Keratinocyte (primary cell): Measurements from ENCODE around the gene CNTLN. TPM values are rescaled to one million over a fixed set of nuclear protein-coding genes. Genes with fewer than 3 reads are reported as not detected.

Experiments
- DNase-seq: peaks from one replicate; pipeline ENCODE4 v3.0.0-alpha.2; 2011; ENCODE audit warnings: low read depth, missing footprints, low spot score
- FAIRE-seq: peaks from 2 replicates; lab custom pipeline; 2011; peaks lifted over from hg19 to GRCh38; lab: Jason Lieb, UNC
- H2AFZ ChIP-seq: 2 replicates; pipeline ENCODE4 v1.6.0; 2012; ENCODE audit warnings: low read length, control low read depth, inconsistent platforms; ENCODE audit not compliant: control insufficient read depth
- H3K27ac ChIP-seq: 2 replicates; pipeline ENCODE4 v1.5.1; 2011; ENCODE audit warnings: low read length; ENCODE audit not compliant: control insufficient read depth, insufficient read depth
- H3K27me3 ChIP-seq: 3 replicates; pipeline ENCODE4 v1.6.0; 2011; ENCODE audit warnings: low read length; ENCODE audit not compliant: control insufficient read depth, insufficient read depth; ENCODE audit errors: extremely low read depth
- H3K36me3 ChIP-seq, 2 experiments: 2 replicates in 1 of 2; 3 replicates in 1 of 2; pipeline ENCODE4 v1.5.1; 2011; ENCODE audit warnings: low read length in 2 of 2, mild to moderate bottlenecking in 1 of 2; ENCODE audit not compliant: control insufficient read depth in 2 of 2, insufficient read depth in 2 of 2; ENCODE audit errors: extremely low read depth in 1 of 2
- H3K4me1 ChIP-seq: 3 replicates; pipeline ENCODE4 v1.5.1; 2011; ENCODE audit warnings: low read length; ENCODE audit not compliant: control insufficient read depth, insufficient read depth; ENCODE audit errors: extremely low read depth
- H3K4me2 ChIP-seq: 3 replicates; pipeline ENCODE4 v1.6.0; 2011; ENCODE audit warnings: low read depth, low read length; ENCODE audit not compliant: control insufficient read depth, insufficient read depth; ENCODE audit errors: extremely low read depth
- H3K4me3 ChIP-seq, 3 experiments: fragments of 200-600 bp in 1 of 3; sonication (generic) in 1 of 3; 2 replicates in 2 of 3; 3 replicates in 1 of 3; pipeline ENCODE4 v1.5.1; 2011 to 2016; ENCODE audit warnings: low read length in 3 of 3, mild to moderate bottlenecking in 3 of 3, control low read depth in 2 of 3, inconsistent platforms in 1 of 3, low read depth in 1 of 3, mixed read lengths in 1 of 3, mixed run types in 1 of 3, moderate library complexity in 1 of 3; ENCODE audit not compliant: control insufficient read depth in 2 of 3, insufficient read depth in 2 of 3; ENCODE audit errors: extremely low read depth in 1 of 3
- H3K79me2 ChIP-seq: 2 replicates; pipeline ENCODE4 v1.6.0; 2012; ENCODE audit warnings: low read length; ENCODE audit not compliant: control insufficient read depth, insufficient read depth
- H3K9ac ChIP-seq: 3 replicates; pipeline ENCODE4 v1.6.0; 2011; ENCODE audit warnings: low read length; ENCODE audit not compliant: control insufficient read depth, insufficient read depth; ENCODE audit errors: extremely low read depth
- H3K9me1 ChIP-seq: 3 replicates; pipeline ENCODE4 v1.6.0; 2011; ENCODE audit warnings: low read length; ENCODE audit not compliant: control insufficient read depth, insufficient read depth; ENCODE audit errors: extremely low read depth
- H3K9me3 ChIP-seq: 2 replicates; pipeline ENCODE4 v1.5.1; 2012; ENCODE audit warnings: low read depth, low read length; ENCODE audit not compliant: control insufficient read depth
- H4K20me1 ChIP-seq: 3 replicates; pipeline ENCODE4 v1.6.0; 2011; ENCODE audit warnings: low read length; ENCODE audit not compliant: control insufficient read depth, insufficient read depth; ENCODE audit errors: extremely low read depth
- EZH2 ChIP-seq: IDR thresholded peaks from one replicate; pipeline ENCODE4 v1.6.1; 2012; ENCODE audit warnings: inconsistent platforms, mild to moderate bottlenecking, low read length, moderate library complexity
- dilution Hi-C: fragments of 300-500 bp; cut with MboI; formaldehyde crosslinking; loops from one replicate; pipeline ENCODE4 v1.7.0; 2020; ENCODE audit warnings: low sequenced_read_pairs; ENCODE audit not compliant: extremely low pct_ligation_motif_present
- polyA plus RNA-seq, 5 experiments: library from polyadenylated mRNA; depleted of rRNA in 3 of 5; stranded (reverse) in 3 of 5; stranded (forward) in 1 of 5; unstranded in 1 of 5; fragments of >200 nt; gene quantifications; 1 replicate in 1 of 5; 2 replicates in 3 of 5; 3 replicates in 1 of 5; pipeline versions ENCODE4 v1.2.1 to v1.2.3, GENCODE V29; 2011 to 2012; ENCODE audit warnings: missing spikeins in 2 of 5, low read depth in 1 of 5, low replicate concordance in 1 of 5
- TF ChIP-seq, protein P1 (sequence below), 3 experiments: IDR thresholded peaks in 1 of 3; conservative IDR thresholded peaks in 1 of 3; optimal IDR thresholded peaks in 1 of 3; 2 replicates in 2 of 3; 3 replicates in 1 of 3; pipeline versions ENCODE3 to v1.5.1; 2011; ENCODE audit warnings: low read length in 3 of 3, mild to moderate bottlenecking in 3 of 3, moderate library complexity in 2 of 3, control low read depth in 1 of 3, inconsistent platforms in 1 of 3; ENCODE audit not compliant: insufficient read depth in 2 of 3; ENCODE audit errors: extremely low read depth in 1 of 3

The CNTLN gene
- polyA plus RNA-seq, 1 donor (not counting 4 experiments of a cell fraction or from before 2014, with no cell fraction given) = 2.4 TPM

DNA sequence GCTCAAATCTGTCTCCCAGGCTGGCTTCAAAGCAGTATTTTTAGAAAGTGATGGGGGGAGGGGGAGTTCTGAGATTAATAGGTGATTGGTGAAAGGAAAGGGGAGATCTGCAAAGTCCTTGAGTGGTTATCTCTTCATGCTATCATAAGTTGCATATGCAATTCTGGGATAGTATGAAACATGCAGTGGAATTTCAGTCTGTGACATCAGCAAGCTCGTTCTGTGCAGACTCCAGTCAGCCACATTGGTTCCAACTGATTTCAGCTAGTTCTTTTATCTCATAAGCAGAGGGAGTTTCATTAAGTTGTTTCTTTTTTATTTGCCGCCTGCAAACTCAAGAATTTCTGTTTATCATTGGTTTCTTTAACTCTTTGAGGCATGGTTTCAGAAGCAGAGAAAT lies 263.5 kb downstream of the CNTLN start:
- H3K27me3 ChIP-seq = no peaks in the 10 kb centered on the region
- H3K27ac ChIP-seq = no peak overlapping the region
- no peak overlapping the region for H3K9ac ChIP-seq
- no peak overlapping the region for H2AFZ ChIP-seq
- no peak for FAIRE-seq
- dilution Hi-C loops = no loop called here
- no peaks in the 10 kb centered on the region for H4K20me1 ChIP-seq
- no peaks in the 10 kb centered on the region for H3K79me2 ChIP-seq
- H3K9me1 ChIP-seq = no peaks in the 10 kb centered on the region
- no peaks in the 10 kb centered on the region for H3K9me3 ChIP-seq
- no peak overlapping the region for H3K4me2 ChIP-seq
- no peaks in the 10 kb centered on the region for H3K36me3 ChIP-seq
- peaks cover 3% of the 10 kb centered on the region for H3K4me1 ChIP-seq
- H3K4me3 ChIP-seq = no peak overlapping the region
- DNase-seq = no peak
- TF ChIP-seq, protein P1, sequence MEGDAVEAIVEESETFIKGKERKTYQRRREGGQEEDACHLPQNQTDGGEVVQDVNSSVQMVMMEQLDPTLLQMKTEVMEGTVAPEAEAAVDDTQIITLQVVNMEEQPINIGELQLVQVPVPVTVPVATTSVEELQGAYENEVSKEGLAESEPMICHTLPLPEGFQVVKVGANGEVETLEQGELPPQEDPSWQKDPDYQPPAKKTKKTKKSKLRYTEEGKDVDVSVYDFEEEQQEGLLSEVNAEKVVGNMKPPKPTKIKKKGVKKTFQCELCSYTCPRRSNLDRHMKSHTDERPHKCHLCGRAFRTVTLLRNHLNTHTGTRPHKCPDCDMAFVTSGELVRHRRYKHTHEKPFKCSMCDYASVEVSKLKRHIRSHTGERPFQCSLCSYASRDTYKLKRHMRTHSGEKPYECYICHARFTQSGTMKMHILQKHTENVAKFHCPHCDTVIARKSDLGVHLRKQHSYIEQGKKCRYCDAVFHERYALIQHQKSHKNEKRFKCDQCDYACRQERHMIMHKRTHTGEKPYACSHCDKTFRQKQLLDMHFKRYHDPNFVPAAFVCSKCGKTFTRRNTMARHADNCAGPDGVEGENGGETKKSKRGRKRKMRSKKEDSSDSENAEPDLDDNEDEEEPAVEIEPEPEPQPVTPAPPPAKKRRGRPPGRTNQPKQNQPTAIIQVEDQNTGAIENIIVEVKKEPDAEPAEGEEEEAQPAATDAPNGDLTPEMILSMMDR (optimal IDR thresholded peaks at IDR 0.05 in 1 of 3, IDR thresholded peaks at IDR 0.05 in 1 of 3, conservative IDR thresholded peaks at IDR 0.05 in 1 of 3; ENCODE audit: extremely low read depth in 1 of 3, insufficient read depth in 2 of 3, low read length in 3 of 3) = no peak
- TF ChIP-seq EZH2 = no peak

DNA sequence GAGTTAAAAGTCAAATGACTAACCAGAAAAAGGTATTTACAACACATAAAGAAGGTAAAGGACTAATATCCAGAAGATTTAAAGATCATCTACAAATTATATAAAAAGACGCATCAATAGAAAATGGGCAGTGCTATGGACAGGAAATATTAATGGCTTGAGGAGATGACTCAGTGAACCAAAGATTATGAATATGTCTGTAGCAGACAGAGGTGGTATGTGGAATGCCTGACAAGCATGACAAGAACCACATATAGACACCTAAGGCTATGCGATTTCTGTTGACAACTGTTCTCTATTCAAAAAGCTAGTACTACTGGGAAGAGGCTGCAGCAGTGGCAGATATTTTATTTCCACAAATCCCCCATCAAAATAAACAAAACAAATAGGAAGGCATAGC lies 267.0 kb downstream of the CNTLN start:
- Histone ChIP-seq H3K79me2 (no peaks in the 10 kb centered on the region), H3K4me3 (no peak overlapping the region), H3K27me3 (no peaks in the 10 kb centered on the region), H3K4me1 (peaks cover 3% of the 10 kb centered on the region), H3K4me2 (no peak overlapping the region), H3K9ac (no peak overlapping the region), H3K36me3 (no peaks in the 10 kb centered on the region), H4K20me1 (no peaks in the 10 kb centered on the region), H3K9me1 (no peaks in the 10 kb centered on the region), H3K9me3 (no peaks in the 10 kb centered on the region), H2AFZ (no peak overlapping the region), H3K27ac (no peak overlapping the region)
- dilution Hi-C loops = no loop called here
- TF ChIP-seq, protein P1 (optimal IDR thresholded peaks at IDR 0.05 in 1 of 3, IDR thresholded peaks at IDR 0.05 in 1 of 3, conservative IDR thresholded peaks at IDR 0.05 in 1 of 3; ENCODE audit: extremely low read depth in 1 of 3, insufficient read depth in 2 of 3, low read length in 3 of 3) = no peak
- TF ChIP-seq EZH2 = no peak
- DNase-seq (no peak), FAIRE-seq (no peak)
